Left ventricle myocardium inferior (tissue), 1 donor: ENCODE measurements around the gene ITPR1. TPM values are rescaled to one million over a fixed set of nuclear protein-coding genes. Genes with fewer than 3 reads are reported as not detected.

ENCODE experiments used
- DNase-seq: peaks from one replicate; pipeline ENCODE4 v3.0.0-alpha.2; 2020
- H3K27ac ChIP-seq: fragments of 200-600 bp; replicated peaks from 2 replicates; pipeline ENCODE4 v1.8.0; 2021
- H3K27me3 ChIP-seq: fragments of 200-600 bp; 2 replicates; pipeline ENCODE4 v1.8.0; 2021; ENCODE audit warnings: low read depth
- H3K36me3 ChIP-seq: fragments of 200-600 bp; 2 replicates; pipeline ENCODE4 v1.8.0; 2021
- H3K4me1 ChIP-seq: fragments of 200-600 bp; 2 replicates; pipeline ENCODE4 v1.8.0; 2021
- H3K4me3 ChIP-seq: fragments of 200-600 bp; 2 replicates; pipeline ENCODE4 v1.8.0; 2021; ENCODE audit warnings: mild to moderate bottlenecking, moderate library complexity
- H3K9me3 ChIP-seq: fragments of 200-600 bp; replicated peaks from 2 replicates; pipeline ENCODE4 v1.8.0; 2021
- CTCF ChIP-seq: fragments of 200-600 bp; IDR thresholded peaks from 2 replicates; pipeline ENCODE4 v1.8.0; 2021; ENCODE audit warnings: antibody characterized with exemption, mild to moderate bottlenecking, borderline replicate concordance
- intact Hi-C: fragments of 100-400 bp; cut with micrococcal nuclease; formaldehyde crosslinking; loops from one replicate; pipeline ENCODE4 v1.11.0; 2022
- total RNA-seq: library from RNA; stranded (reverse); fragmentation: NEBNext Ultra II Directional; extraction: Animal tissue kit (Norgen Biotek cat#: 25700); gene quantifications from one replicate; pipeline ENCODE4 v1.2.1, GENCODE V29; 2021
- donor health status: DM: no; HTN: yes; CAD: no; lungs with severe emphysema.

Gene ITPR1
- total RNA-seq, 1 donor from 2014 or later = 29.0 TPM

GRCh38 chr3:4543110-4543509, 50.0 kb downstream of the ITPR1 start:
- no peak for DNase-seq
- TF ChIP-seq CTCF = no peak
- no peaks in the 10 kb centered on the region for H3K36me3 ChIP-seq
- peaks cover 29% of the 10 kb centered on the region for H3K9me3 ChIP-seq
- peaks cover 7% of the 10 kb centered on the region for H3K4me1 ChIP-seq
- H3K27ac ChIP-seq = no peak overlapping the region
- no peaks in the 10 kb centered on the region for H3K27me3 ChIP-seq
- no peak overlapping the region for H3K4me3 ChIP-seq
- intact Hi-C loops = no loop called here

GRCh38 chr3:4546346-4547178, 53.4 kb downstream of the ITPR1 start:
- H3K4me1 ChIP-seq = peaks cover 40% of the 10 kb centered on the region
- DNase-seq = no peak
- H3K9me3 ChIP-seq = peaks cover 4% of the 10 kb centered on the region
- no peak overlapping the region for H3K4me3 ChIP-seq
- H3K27ac ChIP-seq = no peak overlapping the region
- no peaks in the 10 kb centered on the region for H3K36me3 ChIP-seq
- intact Hi-C loops = no loop called here
- no peaks in the 10 kb centered on the region for H3K27me3 ChIP-seq
- TF ChIP-seq CTCF = no peak

GRCh38 chr3:4547799-4548198, 54.7 kb downstream of the ITPR1 start:
- intact Hi-C loops = no loop called here
- no peaks in the 10 kb centered on the region for H3K36me3 ChIP-seq
- peaks cover 4% of the 10 kb centered on the region for H3K9me3 ChIP-seq
- no peak overlapping the region for H3K4me3 ChIP-seq
- H3K4me1 ChIP-seq = peaks cover 53% of the 10 kb centered on the region
- no peak for TF ChIP-seq CTCF
- no peak for DNase-seq
- H3K27me3 ChIP-seq = no peaks in the 10 kb centered on the region
- H3K27ac ChIP-seq = peak overlapping the region; percentile 1

GRCh38 chr3:4548356-4548755, 55.2 kb downstream of the ITPR1 start:
- H3K27ac ChIP-seq = peak overlapping the region; percentile 79
- no peak overlapping the region for H3K4me3 ChIP-seq
- peaks cover 4% of the 10 kb centered on the region for H3K9me3 ChIP-seq
- peaks cover 56% of the 10 kb centered on the region for H3K4me1 ChIP-seq
- no peaks in the 10 kb centered on the region for H3K27me3 ChIP-seq
- intact Hi-C loops = no loop called here
- no peak for DNase-seq
- TF ChIP-seq CTCF = no peak
- no peaks in the 10 kb centered on the region for H3K36me3 ChIP-seq

GRCh38 chr3:4548780-4549179, 55.6 kb downstream of the ITPR1 start:
- peak overlapping the region; percentile 79 for H3K27ac ChIP-seq
- H3K9me3 ChIP-seq = no peaks in the 10 kb centered on the region
- H3K4me1 ChIP-seq = peaks cover 56% of the 10 kb centered on the region
- no peaks in the 10 kb centered on the region for H3K36me3 ChIP-seq
- H3K27me3 ChIP-seq = no peaks in the 10 kb centered on the region
- DNase-seq = no peak
- H3K4me3 ChIP-seq = no peak overlapping the region
- TF ChIP-seq CTCF = no peak
- intact Hi-C loops = no loop called here
